Epithelial cell of proximal tubule (primary cell): ENCODE results near the gene ALX4. TPM values are rescaled to one million over a fixed set of nuclear protein-coding genes. Genes with fewer than 3 reads are reported as not detected.

Experiments
- DNase-seq: peaks from one replicate; pipeline ENCODE4 v3.0.0-alpha.2; 2011; ENCODE audit warnings: low read depth
- H3K4me3 ChIP-seq: 2 replicates; pipeline ENCODE4 v1.5.1; 2011; ENCODE audit warnings: low read depth, mild to moderate bottlenecking, low read length
- CTCF ChIP-seq: conservative IDR thresholded peaks from 2 replicates; pipeline ENCODE4 v1.5.1; 2012; ENCODE audit warnings: low read depth, mild to moderate bottlenecking, low read length
- total RNA-seq: library from RNA; depleted of rRNA; stranded (reverse); fragments of >200 nt; gene quantifications from 2 replicates; pipeline ENCODE4 v1.2.3, GENCODE V29; 2015

The ALX4 gene
- total RNA-seq, 1 donor from 2014 or later = not detected

- TF ChIP-seq CTCF = no peak
- no peak overlapping the region for H3K4me3 ChIP-seq
- DNase-seq = no peak
These were observed 22.7 kb upstream of the ALX4 start for GRCh38 chr11:44332665-44333064.

- DNase-seq = no peak
- no peak for TF ChIP-seq CTCF
- H3K4me3 ChIP-seq = no peak overlapping the region
These were observed 19.7 kb upstream of the ALX4 start for GRCh38 chr11:44329472-44330230.

GRCh38 chr11:44328138-44328660, 18.3 kb upstream of the ALX4 start:
- TF ChIP-seq CTCF = no peak
- no peak for DNase-seq
- H3K4me3 ChIP-seq = no peak overlapping the region

GRCh38 chr11:44327730-44328129, 17.8 kb upstream of the ALX4 start:
- no peak overlapping the region for H3K4me3 ChIP-seq
- DNase-seq = no peak
- TF ChIP-seq CTCF = peak; percentile 40

- TF ChIP-seq CTCF = no peak
- no peak for DNase-seq
- no peak overlapping the region for H3K4me3 ChIP-seq
These were observed 16.9 kb upstream of the ALX4 start for GRCh38 chr11:44326615-44327475.

- DNase-seq = no peak
- no peak for TF ChIP-seq CTCF
- no peak overlapping the region for H3K4me3 ChIP-seq
These were observed 15.8 kb upstream of the ALX4 start for GRCh38 chr11:44325698-44326097.
